Measurements from ENCODE around the gene MAPRE3.

Gene MAPRE3

DNA sequence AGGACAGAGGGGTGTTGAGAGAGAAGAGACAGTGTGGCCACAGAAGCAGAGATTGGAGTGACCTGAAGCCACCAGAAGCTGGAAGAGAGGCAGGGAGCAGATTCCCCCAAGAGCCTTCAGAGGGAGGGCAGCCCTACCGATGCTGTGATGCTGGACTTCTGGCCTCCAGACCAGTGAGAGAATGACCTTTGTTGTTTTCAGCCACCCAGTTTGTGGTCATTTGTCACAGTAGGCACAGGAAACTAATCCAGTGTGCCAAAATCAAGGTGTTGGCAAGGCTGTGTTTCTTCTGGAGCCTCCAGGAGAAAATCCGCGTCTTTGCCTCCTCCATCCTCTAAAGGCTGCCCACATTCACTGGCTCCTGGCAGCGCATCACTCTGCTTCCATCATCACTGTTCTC, 15.4 kb downstream of the MAPRE3 start:
- no peak for DNase-seq

DNA sequence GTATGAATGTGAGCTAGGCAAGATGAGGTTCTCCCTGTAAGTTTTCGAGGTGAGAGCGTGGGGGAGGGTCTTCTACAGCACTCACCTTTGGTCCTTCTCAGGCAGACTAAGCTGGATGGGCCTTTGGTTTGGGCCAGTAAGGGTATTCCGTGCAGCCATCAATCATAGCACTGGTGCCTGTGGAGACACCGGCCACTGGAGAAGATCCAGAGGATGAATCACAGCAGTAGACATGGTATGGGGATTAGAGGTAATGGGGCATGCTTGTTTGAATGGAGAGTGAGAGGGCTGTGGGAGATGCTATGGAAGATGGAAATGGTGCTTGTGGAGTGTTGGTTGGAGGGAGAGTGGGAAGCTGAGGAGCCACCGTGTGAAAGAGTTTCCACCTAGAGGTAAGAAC, 16.1 kb downstream of the MAPRE3 start:
- no peak for DNase-seq

DNA sequence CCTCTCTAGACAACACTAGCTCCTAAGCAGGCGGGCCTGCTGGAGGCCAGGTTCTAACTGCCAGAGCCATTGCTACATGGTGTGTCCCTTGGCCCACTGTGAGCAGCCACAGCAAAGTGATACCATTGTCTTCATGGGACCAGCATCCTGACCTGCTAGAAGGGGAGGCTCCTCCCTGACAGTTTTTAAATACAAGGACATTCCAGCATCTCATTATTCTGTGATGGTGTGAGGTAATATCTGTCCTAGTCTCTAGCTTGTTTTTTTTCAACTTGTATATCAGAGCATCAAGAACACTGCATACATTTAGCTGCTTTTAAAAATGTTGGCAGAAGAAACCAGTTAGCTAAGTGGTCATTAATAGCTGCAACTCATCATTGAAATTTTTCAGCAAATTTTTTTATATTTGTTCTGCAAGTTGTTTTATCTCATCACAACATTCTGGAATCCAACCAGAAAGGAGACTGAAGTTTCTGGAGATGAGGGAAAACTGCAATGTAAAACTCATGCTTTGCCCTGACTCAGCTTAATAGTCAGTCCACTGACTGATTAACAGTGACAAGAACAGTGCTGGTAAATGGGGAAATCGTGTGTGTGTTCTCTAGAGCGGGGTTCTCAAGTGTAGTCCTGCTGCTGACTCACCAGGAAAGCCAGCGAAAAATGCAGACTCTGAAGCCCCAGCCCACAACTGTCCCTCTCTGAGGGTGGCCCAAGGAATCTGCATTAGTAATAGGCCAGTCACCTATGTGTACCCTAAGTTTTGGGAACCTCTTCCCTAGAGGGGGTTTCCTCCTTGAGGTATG, 17.8 kb downstream of the MAPRE3 start:
- no peak for DNase-seq

DNA sequence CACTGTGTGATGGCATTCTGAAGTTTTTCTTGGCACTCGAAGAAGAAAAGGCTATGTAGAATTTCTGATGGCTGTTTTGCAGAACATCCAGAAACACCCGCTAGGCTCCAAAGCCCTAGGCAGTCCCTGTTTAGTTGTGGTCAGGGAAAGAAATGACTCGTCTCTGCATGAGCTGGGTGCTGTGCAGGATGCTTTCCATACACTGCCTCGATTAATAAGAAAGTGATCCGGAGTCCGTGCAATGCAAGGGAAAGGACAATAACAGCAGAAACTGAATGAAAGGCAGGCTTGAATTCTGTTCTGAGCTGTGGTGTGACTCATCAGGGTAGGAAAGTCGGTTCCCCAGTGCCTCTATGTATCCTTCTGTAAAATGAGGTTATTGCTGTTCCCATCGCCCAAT, 18.7 kb downstream of the MAPRE3 start:
- DNase-seq: no peak

DNA sequence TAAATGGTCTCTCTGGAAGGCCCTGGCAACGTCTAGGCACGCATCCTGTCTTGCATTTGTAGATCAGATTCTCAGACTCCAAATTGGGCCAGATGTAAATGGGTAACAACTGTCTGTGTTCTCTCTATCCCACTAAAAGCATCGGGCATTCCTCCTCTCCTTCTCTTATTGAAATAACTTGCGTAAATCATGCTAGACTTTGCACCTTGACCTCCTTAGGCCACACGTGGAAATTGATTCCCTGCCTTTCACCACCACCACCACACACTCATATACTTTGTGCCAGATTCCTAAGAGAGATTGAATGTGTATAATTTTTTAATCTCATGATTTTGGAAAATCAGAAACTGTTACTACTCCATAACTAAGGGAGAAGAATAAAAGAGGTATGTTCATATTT, 21.3 kb downstream of the MAPRE3 start:
- no peak for DNase-seq

DNA sequence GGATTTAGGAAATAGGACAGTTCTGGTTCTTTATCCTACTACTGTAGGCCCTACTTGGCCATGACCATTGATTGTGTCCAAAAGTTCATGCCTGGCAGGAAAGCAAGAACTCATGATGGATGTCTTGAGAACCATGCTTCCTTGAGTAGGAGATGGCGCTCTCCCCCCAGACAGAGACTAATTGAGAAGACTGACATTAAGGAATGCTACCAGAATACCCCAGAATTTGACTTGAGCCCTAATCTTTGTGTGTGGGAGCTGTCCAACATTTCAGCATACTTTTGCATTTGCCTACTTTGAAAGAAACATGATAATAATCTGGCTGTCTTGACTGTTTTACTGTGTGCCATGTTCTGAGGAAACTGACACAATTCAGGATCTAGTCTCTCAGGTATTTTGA, 23.3 kb downstream of the MAPRE3 start:
- DNase-seq: no peak

DNA sequence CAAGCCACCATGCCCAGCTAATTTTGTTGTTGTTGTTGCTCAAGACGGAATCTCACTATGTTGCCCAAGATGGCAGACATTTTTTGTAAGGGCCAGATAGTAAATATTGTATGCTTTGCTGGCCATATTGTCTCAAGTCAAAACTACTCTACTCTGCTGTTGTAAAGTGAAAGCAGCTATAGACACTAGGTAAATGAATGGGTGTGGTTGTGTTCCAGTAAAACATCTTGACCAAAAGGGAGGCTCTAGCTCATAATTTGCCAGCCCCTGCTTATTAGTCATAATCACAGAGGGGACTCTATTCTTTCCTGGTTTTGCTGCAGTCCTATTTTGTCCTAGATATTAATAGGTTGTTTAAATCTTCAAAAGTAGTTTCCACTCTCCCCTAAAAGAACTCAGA, 24.5 kb downstream of the MAPRE3 start:
- no peak for DNase-seq

DNA sequence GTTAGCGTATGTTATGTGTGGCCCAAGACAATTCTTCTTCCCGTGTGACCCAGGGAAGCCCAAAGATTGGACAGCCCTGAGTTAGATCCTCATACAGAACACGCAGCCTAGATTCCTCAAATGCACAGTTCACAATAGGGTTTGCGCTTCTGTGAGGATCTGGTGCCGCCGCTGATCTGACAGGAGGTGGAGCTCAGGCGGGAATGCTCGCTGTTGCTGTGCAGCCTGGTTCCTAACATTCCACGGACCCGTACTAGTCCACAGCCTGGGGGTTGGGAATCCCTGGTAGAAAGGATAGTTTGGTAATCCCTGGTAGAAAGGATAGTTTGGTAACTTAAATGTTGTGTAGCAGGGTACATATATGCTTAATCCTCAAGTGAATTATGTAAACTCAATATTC, 27.0 kb downstream of the MAPRE3 start:
- no peak for DNase-seq

DNA sequence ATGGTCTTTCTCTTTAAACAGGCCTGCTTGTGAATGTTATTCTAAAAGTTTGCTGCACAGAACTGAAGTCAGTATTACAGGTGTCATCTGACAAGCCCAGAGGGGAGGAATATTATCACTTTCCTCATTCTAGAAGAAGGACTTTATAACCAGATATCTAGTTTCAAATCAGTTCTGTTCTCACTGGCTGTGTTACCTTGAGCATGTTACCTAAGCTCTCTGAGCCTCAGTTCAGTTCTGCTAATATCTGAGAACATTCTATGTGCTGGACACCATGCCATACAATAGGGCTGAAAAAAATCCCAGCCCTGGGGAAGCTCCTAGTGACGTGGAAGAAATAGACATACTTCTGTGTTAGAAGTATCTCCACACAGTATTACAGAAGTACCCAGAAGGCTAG, 27.9 kb downstream of the MAPRE3 start:
- no peak for DNase-seq

DNA sequence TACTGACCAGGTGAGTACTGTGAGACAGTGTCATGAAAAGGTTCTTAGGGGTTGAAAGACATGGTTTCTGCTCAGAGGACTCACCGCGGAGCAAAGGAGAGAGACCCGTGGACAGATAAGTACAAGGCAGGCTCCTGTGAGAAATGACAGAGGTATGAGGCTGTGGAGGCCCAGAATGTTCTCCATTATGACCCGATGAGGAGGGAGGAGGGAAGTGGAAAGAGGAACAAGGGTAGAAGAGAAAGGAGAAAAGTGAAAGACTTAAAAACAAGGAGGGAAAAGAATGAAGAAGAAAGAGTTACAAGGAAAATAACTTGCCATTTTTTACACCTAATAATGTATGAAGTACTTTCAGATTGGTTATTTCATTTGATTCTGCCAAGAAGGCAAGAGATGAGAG, 29.8 kb downstream of the MAPRE3 start:
- peak in 1 of 2 donors; percentile 14 for DNase-seq

DNA sequence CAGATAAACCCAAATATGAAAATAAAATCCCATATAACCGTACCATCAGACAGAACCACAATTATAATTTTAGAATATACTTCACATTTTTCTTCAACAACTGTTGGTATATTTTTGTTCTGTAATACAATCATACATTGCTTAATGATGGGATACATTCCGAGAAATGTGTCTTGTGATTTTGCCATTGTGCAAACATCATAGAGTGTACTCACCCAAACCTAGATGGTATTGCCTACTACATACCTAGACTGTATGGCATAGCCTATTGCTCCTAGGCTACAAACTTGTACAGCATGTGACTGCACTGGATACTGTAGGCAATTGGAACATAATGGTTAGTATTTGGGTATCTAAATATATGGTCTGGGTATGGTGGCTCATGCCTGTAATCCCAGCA, 30.6 kb downstream of the MAPRE3 start:
- DNase-seq: peak; percentile 21 to 28

DNA sequence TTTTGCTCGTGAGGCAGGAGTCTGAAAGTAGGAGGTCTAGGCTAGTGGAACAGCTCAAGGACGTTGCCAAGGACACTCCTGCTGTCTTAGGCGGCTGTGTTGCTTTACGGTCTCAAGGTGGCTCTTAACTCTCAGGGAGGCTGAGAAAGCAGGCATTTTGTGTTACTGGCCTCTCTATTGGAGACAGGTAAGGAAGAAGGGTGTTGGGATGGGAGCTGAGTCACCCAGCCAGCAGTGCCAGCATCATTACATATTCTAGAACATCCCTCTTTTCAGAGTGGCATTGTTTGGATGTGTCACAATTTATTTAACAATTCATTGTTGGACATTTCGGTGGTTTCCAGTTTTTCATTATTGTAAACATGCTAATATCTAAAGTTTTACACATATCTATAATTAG, 31.5 kb downstream of the MAPRE3 start:
- no peak for DNase-seq

DNA sequence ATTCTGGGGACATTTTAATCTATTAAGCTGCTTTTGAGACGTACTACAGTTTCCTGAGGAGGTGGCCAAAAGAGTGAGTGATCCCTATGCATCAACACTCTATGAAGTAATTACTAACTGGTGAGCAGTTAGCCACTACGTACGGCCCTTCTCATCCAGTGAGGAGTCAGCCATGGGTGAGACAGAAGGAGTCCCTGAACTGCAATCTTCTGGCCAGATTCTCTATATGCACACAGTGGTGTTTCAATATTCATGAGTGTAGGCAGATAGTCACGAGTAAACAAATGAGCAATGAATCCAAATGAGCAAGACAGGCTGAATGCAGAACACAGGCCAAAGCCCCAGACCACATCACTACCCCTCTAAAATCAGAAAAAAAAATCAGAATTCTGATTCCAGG, 32.6 kb downstream of the MAPRE3 start:
- peak; percentile 43 to 66 for DNase-seq

DNA sequence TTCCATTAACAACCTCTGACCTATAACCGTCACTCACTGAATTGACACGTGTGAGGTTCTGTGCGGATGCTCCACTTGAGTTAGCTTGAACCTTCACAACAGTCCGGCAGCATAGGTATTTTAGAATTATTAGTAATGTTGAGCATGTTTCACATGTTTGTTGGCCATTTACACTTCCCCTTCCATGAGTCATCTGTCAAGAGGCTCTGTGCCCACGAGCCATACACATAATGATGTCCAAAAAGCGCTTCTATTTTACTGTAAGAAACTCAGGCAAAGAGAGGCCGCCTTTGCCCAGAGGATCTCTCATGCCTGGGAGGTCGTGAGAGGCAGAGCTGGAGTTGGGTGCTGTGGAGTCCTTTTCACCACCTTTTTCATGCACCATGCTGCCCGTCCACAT, 33.4 kb downstream of the MAPRE3 start:
- peak; percentile 77 to 91 for DNase-seq

DNA sequence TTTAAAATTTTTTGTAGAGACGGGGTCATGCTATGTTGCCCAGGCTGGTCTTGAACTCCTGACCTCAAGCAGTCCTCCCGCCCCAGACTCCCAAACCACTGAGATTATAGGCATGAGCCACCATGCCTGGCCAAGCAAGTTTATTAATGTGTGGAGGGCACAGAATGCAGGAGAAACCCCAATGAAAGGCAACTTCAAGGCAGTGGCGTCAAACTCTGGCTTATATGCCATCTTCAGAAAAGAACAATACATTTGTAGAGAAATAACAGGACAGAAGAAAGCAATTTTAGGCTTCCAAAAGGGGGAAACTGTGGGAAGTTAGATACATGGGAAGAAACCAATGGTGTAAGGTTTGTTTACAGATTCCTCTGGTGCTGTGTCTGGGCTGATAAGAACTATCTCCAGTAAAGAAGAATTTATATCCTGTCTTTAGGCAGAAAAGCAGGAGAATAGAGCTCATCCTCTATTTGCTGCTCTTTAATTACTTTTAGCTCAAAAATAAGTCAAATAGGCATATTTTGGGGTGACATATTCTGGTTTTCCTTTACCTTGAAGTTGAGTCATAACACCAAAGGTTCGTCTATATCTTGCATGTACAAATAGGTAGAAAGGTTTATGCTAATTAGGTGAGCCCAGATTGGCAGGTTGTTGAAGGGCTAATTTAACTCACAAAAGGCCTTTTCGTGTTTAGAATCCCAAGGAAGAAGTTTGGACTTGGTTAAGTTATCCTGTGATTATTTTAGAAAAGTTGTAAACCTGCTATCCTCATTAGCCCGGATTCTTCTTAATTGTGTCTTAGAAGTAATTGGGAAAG, 36.4 kb downstream of the MAPRE3 start:
- no peak for DNase-seq

DNA sequence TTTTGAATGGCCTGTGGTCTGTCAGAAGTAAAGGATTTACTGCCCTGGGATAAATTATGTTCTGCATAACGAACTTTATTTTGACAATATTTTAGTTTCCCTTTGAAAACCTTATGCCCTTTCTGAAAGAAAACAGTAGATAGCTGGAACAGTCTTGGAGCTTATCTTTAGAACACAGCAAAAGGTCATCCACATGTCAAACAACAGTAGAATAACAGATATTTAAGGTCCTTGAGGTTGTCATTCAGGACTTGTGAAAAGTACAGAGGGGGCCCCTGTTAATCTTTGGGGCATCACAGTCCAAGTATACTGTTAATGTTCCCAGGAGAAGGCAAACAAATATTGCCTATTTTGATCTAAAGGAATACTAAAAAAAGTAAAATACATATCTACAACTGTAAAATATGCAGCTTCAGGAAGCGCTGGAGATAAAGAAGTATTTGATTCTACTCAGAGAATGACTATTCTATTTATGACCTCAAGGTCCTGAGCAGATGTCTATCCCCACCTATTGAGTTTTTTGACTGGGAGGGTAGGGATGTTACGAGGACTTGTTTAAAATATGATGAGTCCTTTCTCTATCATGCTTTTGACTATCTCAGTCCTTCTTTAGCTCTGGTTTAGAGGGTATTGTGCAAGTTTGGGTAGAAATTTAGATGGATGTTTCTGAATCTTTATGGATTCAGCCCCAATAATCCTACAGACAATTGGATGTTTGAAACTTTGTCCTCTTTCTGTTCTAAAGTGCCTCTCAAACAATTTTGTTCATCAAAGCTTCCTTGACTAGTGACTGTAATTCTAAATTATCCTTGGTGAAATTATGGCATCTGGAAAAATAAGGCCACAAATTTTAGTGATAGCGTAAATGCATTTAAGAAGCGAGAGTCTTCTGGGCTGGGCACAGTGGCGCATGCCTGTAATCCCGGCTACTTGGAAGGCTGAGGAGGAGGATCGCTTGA, 37.3 kb downstream of the MAPRE3 start:
- no peak for DNase-seq

DNA sequence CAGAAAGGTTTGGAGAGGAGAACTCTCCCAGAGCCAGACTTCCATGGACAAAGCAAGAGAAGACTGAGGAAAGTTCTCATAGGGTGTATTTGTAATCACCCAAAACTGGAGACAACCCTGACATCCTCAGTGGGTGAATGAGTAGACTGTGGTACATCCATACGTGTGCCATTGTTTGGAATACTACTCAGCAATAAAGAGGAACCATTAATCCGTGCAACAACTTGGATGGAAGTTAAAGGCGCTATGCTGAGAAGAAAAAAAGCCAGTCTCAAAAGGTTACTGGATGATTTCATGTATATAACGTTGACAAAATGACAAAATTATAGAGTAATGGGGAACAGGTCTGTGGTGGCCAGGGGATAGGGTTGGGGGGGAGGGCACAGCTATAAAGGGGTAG, 38.2 kb downstream of the MAPRE3 start:
- no peak for DNase-seq

DNA sequence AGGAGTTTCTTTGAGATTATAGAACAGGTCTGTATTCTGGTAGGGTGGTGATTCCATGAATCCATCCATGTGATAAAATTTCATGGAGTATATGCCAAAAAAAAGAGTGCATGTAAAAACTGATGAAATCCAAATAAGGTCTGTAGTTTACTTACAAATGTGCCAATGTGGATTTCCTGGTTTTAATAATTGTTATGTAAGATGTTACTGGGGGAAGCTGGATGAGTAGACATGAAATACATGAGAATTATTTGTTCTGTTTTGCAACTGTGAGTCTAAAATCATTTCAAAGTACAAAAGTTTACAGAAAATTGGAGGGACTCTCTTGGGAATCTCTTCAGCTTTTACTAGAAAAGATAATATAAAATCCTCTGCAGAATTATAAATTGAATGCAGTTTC, 38.6 kb downstream of the MAPRE3 start:
- peak; percentile 21 to 72 for DNase-seq

DNA sequence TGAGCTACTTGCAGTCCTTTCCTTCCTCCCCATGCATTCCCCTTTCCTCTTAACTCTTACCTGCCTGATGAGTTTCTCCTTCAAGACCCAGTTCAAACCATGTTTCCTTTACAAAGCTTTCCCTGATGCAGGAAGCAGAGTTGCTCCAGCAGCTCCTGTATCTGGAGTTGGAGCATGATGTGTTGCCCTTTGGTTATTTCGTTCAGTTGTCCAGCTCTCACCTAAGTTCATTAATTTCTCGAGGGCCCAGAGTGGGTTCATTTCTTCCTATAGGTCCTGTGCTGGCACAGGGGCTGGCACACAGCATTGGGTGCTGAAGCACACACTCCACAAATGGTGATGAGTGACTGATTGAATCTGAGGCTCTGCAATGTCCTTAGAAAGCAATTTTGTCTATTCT, 39.3 kb downstream of the MAPRE3 start:
- DNase-seq: no peak

DNA sequence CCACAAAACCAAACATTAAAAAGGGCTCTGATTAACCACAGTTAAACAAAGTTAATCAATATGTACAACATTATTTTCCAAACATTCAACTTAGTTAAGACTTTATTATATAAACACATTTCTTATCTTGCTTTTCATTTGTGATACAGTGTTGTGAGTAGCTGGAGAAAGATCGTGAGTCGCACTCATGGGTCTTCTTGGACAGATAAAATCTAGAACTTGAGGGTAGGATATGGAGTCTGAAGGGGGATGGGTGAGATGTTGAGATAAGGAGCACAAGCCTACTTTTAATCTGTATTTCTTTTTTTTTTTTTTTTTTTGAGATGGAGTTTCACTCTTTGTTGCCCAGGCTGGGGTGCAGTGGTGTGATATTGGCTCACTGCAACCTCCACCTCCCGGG, 39.7 kb downstream of the MAPRE3 start:
- DNase-seq: no peak

DNA sequence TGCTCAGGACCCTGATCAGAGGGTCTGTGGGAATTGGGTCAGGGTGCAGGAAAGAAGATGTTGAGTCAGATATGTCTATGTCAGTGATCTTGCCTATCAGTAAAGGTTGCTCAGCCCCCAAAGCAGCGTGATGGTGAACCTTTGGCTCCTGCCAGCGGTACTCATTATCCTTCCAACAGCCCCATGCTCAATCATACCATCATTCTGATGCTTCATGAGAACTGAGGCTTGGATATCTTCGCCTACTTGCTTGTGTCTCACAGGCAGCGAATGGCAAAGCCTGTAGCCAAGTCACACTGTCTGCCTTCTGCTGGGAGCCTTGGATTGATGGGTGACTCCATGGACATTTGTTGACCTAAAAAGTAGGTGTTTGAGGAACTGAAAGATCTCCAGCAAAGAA, 43.3 kb downstream of the MAPRE3 start:
- DNase-seq: no peak

DNA sequence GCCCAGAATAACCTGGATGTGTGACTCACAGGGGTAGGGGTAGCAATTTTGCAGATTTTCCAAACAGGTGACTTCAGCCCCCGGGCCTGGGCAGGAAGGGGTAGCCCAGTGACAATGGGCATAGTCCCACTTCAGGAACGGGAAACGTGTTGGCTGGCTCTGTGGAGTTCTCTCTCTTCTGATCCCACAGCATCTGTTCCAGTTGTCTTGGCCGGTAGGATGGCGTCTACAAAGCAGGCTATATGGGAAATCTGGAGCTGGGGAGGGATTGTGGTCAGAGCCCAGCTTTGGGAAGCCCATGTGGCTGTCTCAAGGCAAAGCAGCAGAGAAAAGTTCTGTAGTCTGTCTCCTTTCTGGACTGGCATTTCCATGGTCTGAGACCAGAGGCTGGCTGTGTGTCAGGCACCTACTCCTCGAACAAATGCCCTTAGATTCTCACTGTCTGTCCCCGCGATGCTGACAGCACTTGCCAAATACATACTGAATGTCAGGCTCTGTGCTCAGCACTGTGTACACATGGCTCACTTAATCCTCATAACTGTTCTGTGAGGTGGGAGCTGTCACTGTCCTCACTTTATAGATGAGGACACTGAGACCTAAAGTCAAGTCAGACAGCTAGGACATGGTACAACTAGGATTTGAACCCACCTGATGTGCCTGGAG, 44.5 kb downstream of the MAPRE3 start:
- DNase-seq: no peak

All from inflammatory macrophage (primary cell).